Central memory CD4-positive, alpha-beta T cell (primary cell): ENCODE data around the gene KCNG2.

Source experiments
- DNase-seq: peaks from one replicate; pipeline ENCODE4 v3.0.0; 2022

Gene KCNG2

DNA sequence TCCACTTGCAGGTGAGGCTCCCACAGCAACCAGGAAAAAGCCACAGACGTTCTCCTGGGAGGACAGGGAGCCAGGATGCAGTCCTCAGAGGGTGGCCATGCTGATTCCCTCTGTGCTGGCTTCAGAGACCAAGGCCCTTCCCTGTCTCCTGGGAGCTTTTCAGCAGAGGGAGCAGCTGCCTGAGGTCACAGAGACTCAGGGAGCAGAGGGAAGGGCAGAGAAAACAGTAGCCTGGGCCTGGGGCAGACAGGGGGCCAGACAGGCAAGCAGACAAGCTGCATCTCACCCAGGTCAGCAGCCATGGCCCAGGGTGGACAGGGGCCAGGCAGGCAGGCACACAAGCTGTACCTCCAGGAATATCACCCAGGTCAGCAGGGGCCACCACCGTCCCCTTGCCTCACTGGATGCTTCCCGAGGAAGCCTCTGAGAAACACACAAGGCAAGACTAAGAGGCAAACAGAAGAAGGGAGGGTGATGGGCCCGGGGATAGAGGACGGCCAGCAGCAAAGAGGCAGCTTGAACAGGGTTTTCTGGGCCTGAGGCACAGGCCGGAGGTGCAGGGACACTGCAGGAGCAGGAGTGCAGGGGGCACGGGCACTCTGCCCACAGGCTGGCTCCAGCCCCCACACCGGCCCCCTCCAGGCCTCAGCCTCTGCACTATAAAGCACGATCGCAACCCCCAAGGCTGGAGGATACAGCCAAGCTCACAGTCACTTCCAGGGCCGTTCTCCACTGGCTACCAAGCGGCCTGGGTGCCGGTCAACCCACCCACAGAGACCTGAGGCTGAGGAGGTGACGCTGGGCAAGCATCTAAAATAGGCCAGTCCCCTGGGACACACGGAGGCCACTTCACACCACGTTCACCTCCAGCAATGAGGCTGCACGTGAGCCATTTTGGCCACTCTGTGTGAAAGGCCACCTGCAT, 147.6 kb downstream of the KCNG2 start:
- no peak for DNase-seq

DNA sequence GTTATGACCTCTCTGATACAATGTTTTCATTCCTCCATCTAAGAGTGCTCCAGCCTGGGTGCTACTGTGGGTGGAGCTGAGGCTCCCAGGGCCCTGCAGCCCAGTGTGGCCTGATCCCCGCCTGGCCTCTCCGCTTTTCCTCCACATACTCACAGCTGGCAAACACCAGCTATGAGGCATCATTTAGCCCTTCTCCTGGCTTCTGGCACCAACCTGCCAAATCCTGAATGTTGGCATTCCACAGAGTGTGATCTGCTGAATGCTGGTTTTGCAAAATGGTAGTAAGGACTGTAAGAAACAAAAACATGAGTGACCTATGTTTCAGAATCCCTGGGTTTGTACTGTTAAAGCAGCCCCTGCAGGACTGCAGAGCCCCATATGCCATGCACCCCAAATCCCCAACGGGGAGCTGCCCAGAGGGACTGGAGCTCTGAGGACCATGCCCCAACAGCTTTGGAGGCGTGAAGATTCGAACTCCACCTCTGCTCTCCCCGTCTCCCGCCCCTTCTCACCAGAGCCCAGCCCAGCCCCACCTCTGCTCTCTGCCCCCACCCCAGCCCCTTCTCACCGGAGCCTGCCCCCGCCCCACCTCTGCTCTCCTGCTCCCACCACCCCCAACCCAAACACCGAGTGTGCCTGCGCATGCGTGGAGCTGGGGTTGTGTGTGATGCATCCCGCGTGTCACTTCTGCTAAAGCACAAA, 149.5 kb downstream of the KCNG2 start:
- no peak for DNase-seq

DNA sequence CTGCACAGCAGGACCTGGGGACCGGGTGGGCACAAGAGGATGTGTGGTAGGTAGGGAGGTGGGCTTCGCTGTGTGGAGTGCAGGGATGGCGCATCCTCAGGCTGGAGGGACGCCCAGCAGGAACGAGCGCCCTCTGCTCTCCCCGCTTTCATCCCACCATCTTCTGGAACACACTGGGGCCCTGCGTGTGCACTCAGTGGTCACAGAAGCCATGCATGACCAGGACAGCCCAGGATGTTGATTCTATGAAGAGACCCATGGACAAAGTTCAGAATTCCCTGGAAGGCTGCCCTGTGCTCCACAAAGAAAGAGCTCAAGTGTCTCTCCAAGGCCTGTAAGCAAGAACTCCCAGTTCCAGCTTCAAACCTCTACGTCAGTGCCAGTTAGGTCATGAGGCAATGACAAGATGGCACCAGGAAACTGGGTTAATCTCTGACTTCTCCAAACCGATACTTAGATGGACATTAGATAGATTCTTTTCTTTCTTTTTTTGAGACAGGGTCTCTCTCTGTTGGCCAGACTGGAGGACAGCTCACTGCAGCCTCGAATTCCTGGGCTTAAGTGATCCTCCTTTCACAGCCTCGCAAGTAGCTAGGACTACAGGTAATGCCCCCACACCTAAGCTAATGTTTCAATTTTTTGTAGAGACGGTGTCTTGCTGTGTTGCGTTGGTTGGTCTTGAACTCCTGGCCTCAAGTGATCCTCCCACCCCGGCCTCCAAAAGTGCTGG, 150.3 kb downstream of the KCNG2 start:
- no peak for DNase-seq

DNA sequence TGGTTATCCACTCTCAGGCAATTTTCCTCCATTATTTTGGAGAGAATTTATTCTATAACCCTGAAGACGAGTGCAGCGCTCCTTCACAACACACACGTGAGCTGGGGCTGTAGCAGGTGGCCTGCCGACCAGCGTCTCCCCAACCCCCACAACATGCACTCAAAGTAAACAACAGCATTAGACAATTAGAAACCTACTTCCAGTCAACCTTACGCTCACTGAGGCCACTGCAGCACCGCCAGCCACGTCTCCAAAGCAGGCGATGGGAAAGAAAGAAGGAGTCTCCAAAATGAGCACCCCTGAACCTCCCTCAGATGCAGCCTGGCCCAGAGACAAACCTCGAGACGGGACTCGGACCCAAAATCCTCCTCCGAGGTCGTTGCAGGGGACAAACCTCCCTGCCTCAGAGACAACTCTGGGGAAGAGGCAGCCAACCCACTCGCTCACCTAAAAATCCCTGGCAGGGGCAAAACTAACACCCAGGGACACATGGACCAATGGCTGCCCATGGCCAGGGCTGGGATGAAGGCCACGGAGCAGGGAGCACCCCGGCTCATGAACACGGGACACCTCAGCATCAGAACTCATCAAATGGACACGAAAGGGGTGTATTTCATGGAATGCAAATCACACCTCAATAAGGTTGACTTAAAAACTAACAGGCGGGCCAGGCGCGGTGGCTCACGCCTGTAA, 151.1 kb downstream of the KCNG2 start:
- DNase-seq, result no peak
